GM21576 (cell line): Measurements from ENCODE around the gene MOGAT3.

Source experiments
- ATAC-seq: cut with Tn5 transposase; IDR thresholded peaks from one replicate; pipeline ENCODE4 v1.9.1; 2021; ENCODE audit warnings: mild to moderate bottlenecking, moderate library complexity; ENCODE audit not compliant: unreplicated experiment

Gene MOGAT3

DNA sequence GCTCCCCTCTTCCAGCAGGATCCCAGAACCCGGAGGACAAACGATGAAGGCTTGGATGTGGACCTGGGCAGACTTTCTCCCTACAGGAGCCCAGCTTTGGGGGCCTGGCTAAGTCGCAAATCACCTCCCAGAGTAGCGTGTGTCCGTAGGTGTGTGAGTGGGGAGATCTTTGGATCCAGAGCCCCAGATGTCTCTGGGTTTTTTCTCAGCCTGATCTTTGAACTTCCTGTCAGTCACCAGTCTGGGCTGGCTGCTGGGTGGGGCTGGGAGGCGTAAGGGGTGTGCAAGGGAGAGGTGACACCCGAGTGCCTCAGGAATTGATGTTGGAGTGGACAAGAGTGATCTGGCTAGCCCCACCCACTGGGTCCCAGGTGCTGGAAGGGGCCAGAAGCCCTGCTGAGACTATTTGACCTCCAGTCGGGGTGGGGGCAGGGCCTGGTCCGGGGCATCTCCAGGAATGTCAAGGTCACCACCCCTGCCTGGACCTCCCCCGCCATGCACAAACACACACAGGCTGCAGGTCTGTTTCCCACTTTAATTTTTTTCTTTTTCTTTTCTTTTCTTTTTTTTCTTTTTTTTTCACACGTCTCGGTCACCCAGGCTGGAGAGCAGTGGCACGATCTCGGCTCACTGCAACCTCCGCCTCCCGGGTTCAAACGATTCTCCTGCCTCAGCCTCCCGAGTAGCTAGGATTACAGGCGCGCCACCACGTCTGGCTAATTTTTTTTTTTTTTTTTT, at the start of gene MOGAT3:
Gene MOGAT3 (minus strand): TSS at position 175 of the 738 bp plus-strand sequence. CDS start 182 bp downstream, outside the sequence.
- no peak for ATAC-seq

DNA sequence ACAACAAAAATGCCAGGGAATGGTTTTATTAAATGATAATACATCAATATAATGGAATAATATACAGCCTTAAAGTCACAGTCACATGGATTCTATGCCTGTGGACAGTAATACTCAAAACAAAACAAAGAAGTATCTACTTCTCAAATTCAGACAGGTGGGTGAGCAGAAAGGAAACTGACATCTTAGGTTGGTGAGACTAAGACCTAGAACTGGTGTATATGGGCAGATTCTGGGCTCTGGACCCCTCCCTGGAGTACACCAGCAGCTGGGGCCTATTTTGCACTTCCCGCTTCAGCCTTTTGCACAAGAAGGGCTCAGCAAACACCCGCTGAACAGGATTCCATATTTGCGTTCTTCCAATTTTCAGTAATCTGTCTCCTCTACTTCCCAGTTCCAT, 49.5 kb upstream of the MOGAT3 start:
- peak; percentile 46 for ATAC-seq

- no peak for ATAC-seq
Observed at GRCh38 chr7:101248276-101248675, 47.4 kb upstream of the MOGAT3 start.

DNA sequence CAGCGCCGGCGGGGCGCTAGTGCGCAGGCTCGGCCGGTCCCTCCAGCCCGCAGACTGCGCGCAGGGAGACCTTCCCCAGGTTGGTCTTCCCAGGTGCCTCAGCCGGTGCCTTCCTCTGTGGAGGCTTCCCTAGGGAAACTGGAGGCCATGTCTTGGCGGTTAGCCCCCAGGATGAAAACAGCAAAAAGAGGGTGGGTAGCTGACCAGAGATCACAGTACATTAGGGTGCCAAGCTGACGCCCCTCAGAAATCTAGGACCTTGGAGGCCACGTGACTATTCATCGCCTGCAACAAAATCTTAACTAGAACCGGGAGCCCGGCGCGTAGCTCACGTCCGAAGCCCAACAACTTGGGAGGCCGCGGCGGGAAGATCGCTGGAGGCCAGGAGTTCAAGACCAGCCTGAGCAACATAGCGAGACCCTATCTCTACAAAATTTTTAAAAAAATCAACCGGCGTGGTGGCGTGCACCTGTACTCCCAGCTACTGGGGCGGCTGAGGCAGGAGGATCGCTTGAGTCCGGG, 44.4 kb upstream of the MOGAT3 start:
- no peak for ATAC-seq

DNA sequence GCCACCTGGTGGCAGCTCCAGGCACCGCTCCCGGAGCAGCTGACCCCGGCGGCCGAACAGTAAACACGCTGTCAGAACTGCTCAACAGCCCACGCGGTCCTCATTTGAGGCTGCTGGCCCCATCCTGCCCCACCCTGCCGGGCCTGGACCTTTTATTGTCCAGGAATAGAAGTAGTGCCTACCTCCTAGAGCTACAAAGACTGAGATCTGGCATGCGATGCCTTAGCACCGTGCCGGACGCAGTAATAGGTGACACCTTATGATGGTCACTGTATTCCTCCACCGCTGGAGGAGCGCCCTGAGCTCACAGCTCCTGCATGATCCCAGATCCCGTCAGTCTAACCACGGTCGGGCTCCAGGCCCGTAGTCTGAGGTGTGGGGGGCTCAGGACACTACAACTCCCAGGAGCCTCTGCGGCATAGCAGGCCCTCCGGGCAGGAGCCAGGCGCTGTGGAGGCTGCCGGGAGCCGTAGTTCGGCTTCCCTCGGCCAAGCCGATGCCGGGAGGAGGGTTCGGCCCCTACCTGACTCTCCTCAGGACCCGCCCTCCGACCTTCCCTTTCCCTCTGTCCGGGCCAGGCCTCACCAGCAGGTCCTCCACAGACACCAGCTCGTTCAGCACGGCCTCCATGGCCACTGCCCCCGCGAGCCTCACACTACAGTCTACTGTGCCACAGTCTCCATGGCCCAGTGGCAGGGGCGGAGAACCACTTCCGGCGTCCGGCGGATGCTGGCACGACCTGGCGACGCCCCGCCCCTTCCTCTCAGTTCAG, 43.7 kb upstream of the MOGAT3 start, which contains the start of gene FIS1:
Gene FIS1 (minus strand): TSS at position 707 of the 772 bp plus-strand sequence. CDS start 77 bp downstream, at position 630.
- ATAC-seq: peak; percentile 89

- ATAC-seq: no peak
Observed at GRCh38 chr7:101243646-101244374, 43.0 kb upstream of the MOGAT3 start.

- no peak for ATAC-seq
Observed at GRCh38 chr7:101241443-101242349, 40.9 kb upstream of the MOGAT3 start.

- ATAC-seq: no peak
Observed at GRCh38 chr7:101241015-101241363, 40.2 kb upstream of the MOGAT3 start.

DNA sequence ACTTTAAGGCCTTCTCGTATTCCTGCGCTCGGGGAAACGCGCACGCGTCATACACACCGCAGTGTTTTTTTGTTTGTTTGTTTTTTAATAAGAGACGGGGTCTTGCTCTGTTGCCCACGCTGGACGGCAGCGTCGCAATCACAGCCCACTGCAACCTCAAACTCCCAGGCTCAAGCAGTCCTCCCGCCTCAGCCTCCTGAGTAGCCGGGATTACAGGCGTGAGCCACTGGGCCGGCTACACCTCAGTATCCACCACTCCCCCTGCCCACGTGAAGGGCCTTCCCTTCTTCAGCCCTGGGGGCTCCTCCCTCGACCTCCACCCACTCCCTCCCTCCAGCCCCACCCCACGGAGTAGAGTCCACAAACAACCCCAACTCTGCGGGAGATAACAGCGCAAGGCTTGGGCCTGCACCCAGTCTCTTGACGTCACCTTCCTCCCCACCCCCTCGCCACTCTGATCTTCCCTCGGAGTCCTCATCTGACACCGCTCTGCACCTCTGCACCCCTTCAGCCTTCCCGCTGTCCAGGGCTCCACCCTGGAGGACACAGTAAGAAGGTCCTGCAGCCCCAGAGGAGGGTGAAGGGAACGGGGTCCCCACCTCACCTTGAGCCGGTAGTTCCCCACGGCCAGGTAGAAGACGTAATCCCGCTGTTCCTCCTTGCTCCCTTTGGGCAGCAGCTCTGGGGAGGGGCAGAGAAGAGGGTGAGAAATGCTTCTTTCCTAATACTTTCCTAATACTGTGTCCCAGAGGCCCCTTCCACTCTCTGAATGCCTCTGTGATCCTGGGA, 39.6 kb upstream of the MOGAT3 start:
- no peak for ATAC-seq

- no peak for ATAC-seq
Observed at GRCh38 chr7:101239951-101240220, 39.0 kb upstream of the MOGAT3 start.

DNA sequence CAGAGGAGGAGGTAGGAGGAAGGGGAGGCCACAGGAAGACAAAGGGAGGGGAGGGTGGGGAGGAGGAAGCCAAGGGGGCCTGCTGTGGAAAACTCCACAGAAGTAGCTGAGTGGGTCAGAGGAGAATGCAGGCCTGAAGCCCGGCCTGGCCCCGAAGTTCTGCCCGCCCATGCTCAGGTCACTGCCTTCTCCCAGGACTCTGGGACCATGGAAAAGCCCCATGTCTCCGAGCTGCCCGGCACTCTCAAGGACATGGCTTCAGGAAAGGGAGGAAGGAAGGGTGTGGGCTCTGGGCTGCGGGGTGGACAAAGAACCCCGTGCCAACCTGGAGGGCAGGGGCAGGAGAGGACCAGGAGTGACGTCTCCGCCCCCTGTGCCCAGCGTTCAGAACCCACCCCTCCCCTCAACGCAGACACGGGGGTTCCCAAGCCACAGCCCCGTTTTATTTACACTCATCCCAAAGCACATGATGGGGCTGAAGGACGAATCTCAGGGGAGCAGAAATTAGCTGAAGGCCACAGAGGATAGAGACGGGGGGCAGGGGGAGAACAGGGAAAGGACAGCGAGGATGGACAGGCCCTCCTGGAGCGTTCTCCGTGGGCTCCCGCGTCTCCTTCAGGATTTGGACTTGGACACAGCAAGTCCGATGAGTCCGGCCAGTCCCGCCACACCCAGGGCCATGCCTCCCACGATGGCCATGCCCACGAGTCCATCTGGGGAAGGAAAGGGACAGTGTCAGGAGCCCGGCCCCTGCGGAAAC, 38.5 kb upstream of the MOGAT3 start:
- ATAC-seq: no peak

- no peak for ATAC-seq
Observed at GRCh38 chr7:101238226-101239182, 37.7 kb upstream of the MOGAT3 start.

- no peak for ATAC-seq
Observed at GRCh38 chr7:101237206-101238067, 36.6 kb upstream of the MOGAT3 start, which contains the start of gene CLDN15. Gene CLDN15 (minus strand): TSS chr7:101237802. CDS start chr7:101237581, 221 bp downstream.

- ATAC-seq: no peak
Observed at GRCh38 chr7:101236292-101236835, 35.5 kb upstream of the MOGAT3 start.

DNA sequence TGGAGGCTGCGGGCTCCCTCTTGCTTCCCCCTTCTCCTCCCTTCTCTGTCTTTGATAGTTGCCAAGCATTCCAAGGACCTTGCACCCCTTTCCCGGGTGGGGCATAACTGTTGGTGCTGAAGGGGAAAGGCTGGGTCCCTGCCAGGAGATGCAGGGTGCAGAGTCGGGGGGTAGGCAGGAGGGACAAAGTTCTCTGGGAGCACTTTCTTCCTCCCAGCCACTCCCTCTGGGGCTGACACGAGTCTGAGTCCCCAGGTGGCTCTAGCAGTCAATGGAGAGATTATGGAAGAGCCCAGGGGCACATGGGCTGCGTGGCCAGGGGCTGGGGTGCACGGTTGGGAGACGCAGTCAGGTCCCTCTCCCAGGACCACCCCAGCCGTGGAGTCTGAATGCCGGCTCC, 34.7 kb upstream of the MOGAT3 start:
- ATAC-seq: no peak

DNA sequence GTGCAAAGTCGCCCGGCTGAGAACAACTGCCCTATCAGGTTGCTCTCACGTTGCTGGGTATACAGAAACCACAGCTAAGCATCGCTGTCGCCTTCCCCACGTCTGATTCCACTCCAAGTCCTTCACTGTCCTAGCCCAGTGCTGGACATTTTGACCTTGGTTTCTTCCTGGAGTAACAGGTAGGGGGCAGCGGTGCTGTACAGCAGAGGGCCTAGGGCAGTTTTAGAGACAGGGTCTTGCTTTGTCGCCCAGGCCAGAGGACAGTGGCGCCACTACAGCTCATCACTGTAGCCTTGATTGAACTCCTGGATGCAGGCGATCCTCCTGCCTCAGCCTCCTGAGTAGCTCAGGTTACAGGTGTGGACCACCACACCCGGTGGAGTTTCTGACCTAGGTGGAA, 34.2 kb upstream of the MOGAT3 start:
- no peak for ATAC-seq

DNA sequence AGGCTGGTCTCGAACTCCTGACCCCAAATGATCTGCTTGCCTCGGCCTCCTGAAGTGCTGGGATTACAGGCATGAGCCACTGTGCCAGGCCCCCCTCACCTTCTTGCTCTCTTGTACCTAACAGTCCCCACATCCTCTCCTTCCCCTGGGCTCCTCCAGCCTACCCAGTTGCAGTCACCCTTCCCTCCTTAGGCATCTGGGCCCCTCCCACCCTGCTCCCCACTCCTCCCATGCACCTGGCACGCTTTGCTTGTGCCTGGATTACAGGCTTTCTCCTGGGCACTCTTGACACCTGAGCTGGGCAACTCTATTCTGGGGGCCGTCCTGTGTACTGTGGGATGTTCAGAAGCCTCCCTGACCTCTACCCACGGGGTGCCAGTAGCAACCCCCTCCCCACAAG, 33.8 kb upstream of the MOGAT3 start:
- ATAC-seq: no peak
